ENCODE data around the gene IFNL1.
"Not testable (repeated sequence)": the region's sequence is repeated elsewhere in the genome, so short reads cannot be mapped to it uniquely, and the experiment has no call there.

Gene IFNL1

DNA sequence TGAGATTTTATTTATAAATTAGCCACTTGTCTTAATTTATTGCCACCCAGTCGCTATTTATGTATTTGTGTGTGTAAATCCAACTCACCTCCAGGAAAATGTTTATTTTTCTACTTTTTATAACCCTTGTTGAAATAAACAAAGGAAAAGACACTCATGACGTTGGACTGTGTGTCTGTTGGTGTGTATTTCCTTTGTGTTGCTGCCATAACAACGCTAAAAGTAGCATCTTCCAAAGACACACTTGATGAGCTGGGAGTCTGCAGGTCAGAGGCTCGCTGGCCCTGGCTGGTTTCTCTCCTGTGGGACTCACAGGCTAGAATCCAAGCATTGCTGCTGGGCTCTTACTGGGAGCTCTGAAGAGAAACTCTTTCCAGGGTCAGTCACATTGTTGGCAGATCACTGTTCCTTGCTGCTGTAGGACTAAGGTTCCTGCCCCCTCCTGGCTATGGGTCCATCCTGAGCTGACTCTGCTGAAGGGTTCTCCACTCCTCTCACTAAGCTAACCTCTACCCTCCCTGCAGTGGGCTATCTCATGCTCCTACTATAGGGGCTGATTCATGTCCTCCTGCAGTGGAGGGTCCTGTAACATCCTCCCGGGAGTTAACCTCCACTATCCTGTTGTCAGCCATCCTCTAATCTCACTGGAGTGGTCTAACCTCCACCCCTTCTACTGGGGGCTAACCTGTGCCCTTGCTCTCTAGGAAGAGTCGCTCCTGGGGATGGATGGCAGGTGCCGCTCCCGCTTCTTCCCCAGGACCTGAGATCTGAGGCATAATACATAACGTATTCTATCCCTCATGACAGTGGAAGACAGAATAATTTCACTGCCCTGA, 26.0 kb upstream of the IFNL1 start:
- no peak for DNase-seq

DNA sequence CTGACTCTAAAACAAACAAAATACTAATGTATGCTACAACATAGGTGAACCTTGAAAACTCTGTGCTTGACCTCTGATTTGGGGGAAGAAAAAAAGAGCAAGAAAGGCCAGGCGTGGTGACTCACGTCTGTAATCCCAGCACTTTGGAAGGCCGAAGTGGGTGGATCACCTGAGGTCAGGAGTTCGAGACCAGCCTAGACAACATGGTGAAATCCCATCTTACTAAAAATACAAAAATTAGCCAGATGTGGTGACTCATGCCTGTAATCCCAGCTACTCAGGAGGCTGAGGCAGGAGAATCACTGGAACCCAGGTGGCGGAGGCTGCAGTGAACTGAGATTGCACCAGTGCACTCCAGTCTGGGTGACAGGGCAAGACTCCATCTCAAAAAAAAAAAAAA, 22.3 kb upstream of the IFNL1 start:
- not testable (repeated sequence) for DNase-seq

DNA sequence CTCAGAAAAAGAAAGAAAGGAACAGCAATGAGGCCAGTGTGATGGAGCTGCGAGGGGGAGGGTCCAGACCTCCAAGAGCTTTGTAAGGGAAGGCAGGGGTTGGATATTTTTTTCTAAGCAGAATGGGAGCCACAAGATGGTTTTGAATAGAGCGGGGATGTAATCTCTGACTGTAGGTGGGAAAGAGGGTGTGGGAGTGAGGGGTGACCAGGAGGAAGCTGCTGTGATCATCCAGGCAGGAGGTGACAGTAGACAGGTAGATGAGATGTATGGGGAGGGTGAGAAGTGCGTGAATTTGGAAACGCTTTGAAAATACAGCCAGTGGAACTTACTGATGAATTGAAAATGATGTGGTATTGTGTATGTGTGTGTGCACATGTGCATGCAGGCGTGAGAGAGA, 20.6 kb upstream of the IFNL1 start:
- DNase-seq, result no peak

DNA sequence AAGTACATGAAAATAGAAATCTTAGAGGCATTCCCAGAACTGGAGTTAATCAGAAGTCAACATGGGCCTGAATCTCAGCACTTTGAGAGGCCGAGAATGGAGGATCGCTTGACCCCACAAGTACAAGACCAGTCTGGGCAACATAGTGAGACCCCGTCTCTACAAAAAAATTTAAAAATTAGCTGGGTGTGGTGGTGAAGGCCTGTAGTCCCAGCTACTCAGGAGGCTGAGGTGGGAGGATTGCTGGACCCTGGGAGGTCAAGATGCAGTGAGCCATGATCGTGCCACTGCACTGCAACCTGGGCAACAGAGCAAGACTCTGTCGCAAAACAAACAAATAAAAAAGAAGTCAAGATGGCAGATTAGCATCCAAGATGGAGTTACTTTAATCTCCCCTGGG, 19.5 kb upstream of the IFNL1 start:
- no peak for DNase-seq

DNA sequence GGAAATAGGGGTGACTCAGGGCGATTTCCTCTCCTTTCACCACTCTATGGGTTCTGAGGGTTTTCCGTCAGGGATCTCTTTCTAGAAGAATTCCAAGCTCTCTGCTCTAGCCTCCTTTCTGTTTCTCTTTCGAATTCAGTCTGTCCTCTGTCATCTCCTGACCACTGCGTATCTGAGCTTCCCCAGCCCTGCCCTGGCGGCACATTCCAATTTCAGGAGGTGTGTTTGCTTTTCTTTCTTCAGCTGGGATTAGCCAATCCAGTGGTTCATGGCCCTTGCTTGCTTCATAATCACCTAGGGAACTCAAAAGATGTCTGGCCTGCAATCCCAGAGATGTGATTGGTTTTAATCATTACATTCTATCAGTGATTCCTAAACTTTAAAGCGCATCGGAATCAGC, 18.6 kb upstream of the IFNL1 start:
- no peak for DNase-seq

DNA sequence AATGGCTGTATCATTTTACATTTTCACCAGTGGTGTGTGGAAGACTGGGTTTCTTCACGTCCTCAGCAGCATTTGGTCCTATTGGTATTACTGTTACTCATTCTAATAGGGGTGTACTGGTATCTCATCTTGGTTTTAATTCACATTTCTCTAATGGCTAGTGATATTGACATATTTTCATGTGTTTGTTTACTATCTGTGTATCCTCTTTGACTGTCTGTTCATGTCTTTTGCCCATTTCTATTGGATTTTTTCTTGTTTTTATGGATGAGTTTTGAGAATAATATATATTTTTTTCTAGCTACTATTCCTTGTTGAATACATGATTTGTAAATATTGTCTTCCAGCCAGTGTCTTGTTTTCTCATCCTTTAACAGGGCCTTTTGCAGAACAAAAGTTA, 14.2 kb upstream of the IFNL1 start:
- no peak for DNase-seq

DNA sequence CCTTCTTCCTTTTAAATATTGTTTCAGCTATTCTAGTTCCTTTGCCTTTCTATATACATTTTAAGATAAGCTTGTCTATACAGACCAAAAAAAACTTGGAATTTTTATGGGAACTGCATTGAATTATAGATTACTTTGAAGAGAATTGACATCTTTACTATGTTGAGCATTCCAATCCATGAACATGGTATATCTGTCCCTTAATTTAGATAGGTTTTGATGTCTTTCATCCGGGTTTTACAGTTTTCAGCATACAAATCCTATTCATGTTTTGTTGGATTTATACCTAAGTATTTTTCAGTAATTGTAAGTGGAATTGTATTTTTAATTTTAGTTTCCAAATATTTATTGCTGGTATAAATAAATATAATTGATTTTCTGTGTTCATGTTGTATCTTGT, 12.2 kb upstream of the IFNL1 start:
- DNase-seq, result no peak

DNA sequence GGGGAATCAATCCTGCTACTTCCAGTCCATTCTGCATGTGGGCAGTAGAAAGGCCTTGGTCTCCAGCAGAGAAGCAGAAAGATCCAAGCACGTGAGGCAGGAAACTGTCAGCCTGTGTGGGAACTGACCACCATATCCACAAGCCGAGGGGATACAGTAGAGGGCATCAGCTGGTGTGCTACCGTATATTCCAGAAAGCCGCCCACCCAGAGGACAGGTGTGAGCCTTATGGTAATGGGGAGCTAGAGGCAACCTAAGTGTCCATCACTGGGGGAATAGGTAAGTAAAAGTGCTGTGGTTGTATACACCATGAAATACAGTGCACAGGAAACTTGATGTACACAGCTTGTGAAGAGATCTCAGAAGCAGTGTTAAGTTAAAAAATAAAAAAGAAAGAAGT, 2.8 kb upstream of the IFNL1 start:
- no peak for DNase-seq

DNA sequence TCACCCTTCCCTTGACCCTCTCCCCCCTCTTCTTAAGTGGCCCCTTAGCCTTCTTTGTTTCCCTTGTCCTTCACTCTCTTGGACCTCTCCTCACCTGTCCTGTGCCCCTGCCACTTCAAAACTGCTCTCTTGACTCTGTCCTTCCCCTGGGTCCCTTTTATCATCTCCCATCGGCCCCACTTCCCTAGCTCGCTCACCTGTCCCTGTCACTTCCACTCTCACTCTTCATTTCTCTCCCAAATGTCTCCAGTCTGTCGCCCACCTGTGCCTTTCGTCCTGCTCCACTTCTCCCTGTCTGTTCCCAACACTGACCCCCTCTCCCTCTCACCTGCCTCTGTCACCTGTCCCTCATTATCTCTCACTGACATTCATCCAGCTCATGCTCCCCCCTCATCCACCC, 699 bp downstream of the IFNL1 start:
- no peak for DNase-seq

DNA sequence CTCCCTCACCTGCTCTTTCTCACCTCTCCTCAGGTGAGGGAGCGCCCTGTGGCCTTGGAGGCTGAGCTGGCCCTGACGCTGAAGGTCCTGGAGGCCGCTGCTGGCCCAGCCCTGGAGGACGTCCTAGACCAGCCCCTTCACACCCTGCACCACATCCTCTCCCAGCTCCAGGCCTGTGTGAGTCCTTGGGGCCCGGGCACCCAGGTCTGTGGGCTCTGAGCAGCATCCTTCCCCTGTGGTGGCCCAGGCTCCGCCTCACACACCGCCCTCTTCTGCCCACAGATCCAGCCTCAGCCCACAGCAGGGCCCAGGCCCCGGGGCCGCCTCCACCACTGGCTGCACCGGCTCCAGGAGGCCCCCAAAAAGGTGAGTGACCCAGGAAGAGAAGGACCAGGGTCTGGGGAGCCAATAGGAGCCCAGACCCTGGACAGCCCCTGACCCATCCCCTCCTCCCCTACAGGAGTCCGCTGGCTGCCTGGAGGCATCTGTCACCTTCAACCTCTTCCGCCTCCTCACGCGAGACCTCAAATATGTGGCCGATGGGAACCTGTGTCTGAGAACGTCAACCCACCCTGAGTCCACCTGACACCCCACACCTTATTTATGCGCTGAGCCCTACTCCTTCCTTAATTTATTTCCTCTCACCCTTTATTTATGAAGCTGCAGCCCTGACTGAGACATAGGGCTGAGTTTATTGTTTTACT, 1.9 kb downstream of the IFNL1 start:
- DNase-seq, result no peak

DNA sequence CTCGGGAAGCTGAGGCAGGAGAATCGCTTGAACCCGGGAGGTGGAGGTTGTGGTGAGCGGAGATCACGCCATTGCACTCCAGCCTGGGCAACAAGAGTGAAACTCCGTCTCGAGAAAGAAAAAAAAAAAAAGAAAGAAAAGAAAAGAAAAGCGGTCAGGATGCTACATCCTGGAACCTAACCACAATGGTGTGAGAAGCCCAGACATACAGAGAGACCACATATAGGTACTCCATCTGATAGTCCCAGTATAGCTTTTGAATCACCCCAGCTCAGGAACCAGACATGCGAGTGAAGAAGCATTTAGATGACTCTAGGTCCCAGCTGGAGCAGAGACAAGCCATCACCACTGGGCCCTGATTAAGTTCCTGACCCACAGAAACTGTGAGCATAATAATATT, 3.2 kb downstream of the IFNL1 start:
- no peak for DNase-seq

DNA sequence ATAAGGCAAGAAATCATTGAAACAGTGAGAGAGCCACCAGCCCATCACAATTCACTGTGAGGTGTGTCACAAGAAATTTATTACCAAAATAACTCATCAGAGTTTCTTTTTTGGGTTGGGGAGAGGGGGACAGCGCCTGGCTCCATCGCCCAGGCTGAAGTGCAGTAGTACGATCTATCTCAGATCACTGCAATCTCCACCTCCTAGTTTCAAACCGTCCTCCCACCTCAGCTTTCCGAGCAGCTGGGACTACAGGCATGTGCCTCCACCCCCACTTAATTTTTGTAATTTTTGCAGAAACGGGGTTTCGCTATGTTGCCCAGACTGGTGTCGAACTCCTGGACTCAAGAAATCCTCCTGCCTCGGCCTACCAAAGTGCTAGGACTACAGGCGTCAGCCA, 3.6 kb downstream of the IFNL1 start:
- no peak for DNase-seq

DNA sequence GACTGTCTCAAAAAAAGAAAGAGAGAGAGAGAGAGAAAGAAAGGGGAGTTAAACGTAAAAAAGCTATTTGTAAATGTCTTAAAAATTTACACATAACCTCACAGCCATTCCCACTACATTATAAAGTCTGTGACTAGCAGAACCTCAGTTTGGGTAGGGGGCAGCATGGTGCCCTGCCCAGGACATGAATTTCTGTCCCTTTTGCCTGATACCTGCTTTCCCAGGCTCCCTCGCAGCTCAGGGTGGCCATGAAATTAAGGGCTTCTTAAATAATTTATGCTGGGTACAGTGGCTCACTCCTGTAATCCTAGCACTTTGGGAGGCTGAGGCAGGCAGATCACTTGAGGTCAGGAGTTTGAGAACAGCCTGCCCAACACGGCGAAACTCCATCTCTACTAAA, 4.8 kb downstream of the IFNL1 start:
- DNase-seq, result no peak

DNA sequence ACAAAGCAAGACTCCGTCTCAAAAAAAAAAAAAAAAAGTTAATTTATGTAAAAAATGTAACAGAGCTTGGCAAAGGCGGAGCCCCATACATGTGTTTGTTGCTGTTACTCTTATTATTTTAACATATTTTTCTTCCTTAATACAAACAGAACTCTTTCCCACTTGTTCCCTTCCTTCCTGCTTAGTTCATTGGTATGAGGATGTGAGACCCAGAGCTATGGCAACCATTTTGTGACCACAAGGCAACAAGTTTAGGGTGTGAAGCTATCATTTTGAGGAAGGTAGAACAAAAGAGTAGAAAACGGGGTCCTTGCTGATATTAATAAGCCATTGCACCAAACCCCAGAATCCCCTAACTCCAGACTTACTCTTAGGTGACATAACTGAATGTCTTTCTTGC, 5.4 kb downstream of the IFNL1 start:
- no peak for DNase-seq

DNA sequence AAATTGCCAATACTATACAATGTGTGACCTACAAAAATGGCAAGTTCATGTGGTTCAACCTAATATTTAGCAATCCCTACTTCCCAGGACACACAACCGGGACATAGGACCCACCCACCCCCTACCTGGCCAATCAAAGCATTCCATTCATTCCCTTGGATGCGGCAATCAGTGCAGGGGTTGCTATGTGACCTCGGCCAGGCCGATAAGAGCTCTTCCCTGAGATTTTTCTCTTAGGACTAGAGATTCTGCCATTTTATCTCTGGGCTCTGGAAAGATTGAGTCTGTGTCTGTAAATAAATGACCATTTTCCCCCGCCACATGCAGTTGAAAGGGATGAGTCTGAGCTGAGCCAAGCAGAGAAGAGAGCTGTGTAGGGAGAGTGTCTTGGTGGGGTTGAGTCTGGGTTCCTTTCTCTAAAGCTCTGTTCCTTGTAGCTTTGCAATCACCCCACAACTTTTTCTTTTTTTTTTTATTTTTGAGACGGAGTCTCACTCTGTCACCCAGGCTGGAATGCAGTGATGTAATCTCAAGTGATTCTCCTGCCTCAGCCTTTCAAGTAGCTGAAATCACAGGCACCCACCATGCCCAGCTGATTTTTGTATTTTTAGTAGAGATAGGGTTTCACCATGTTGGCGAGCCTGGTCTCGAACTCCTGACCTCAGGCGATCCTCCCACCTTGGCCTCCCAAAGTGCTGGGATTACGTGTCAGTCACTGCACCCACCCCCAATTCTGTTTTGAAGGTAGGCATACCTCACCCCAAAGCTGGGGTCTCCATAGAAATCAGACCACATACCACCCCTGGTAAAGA, 7.4 kb downstream of the IFNL1 start:
- no peak for DNase-seq

DNA sequence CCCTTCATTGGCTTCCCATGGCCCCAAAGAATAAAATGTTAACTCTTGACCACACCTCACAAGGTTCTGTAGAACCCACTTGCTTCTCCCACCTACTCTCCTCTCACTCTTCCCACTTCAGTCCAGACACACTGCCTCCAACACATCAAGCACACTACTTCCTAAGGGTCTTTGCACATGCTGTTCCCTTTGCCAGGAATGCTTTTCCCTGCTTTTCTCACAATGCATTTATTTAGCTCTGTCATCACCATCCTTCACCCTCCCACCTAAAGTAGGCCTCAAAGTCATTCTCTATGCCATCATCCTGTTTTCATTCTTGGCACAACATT, 7.9 kb downstream of the IFNL1 start:
- DNase-seq, result no peak

DNA sequence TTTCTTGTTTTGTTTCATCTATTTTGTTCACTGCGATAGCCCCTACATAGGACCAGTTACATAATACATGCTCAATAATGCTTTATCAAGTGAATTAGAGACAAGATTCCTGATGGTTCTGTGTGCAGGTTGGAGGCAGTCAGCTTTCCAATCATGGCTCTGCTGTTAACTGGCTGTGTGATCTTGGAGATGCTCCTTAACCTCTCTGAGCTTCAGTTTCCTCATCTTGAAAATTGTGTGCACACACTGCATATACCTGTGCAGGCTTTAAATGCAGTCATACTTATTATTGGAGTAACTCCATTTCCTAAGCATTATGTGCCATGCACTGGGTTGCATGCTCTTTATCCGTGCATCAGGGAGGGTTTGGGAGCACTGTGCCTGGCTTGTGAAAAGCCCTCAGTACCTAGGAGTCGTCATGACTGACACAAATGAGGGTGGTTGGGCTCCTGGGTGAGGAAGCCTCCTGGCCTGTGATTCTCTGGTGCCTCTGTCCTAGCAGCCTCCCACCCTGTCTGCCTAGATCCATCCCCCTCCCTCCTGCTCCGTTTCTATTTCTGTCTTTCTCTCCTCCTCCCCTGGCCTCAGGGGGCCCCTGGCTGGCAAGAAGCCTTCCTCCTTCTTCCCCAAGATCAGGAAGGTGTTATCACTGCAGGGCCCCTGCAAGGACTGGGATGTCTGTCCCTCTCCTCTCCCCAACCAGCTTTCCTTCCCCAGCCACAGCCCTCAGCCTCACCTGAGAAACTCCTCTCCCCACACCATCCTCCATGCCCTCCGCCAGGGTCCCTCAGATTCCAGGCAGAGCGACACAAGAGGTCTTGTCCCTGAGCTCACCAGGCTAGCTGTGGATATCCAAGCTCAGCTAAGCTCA, 8.7 kb downstream of the IFNL1 start:
- DNase-seq, result no peak

DNA sequence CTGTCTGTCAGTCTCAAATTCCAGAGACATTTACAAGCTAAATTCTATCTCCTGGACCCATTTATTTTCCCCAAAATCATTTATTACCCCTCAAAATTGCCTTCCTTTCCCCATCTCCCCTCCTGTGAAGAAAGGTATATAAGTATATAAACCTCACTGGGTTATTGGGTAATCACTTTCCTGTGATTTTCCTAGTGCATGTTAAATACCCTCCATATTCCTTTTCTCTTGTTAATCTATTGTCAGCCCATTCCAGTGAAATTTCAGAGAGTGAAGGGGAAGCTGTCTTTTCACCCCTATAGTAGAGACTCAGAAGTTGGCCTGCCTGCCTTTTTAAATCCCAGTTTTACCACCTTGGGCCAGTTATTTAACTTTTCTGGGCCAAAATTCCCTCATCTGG, 9.9 kb downstream of the IFNL1 start:
- DNase-seq, result no peak

DNA sequence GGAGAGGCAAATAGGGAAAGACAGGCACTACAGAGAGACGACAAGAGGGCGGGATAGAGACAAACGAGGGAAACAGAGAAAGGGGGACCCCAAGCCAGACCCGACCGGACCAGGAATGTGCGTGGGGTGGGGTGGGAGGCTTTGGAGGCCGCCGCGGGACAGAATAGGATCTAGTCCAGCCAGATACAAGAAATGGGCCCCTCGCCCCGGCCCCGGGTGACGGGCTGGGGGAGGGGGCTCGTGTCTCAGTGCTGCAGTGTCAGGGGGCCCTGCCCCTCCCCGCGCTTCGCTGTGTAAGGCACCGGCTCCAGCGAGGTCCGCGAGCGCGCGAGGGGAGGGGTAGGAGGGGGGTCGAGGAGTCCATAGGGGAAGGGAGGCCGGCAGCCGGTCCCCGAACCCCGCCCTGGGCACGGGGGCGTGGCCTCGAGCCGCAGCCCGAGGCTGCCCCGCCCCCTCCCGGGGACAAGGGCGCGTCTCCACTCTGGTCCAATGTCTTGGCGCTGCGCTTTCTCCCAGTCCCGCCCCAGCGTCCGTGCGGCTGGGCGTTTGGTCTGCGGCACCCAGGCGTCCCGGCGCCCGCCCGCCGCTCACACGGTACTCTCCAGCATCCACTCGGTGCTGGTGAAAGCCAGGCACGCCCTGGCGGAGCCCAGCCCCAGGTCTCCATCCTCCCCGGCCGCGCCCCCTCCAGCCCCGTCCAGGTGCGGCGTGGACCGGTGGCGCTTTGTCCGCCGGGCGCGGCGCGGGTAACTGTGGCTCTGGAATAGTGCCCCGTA, 11.0 kb downstream of the IFNL1 start:
- DNase-seq, result peak; percentile 88

DNA sequence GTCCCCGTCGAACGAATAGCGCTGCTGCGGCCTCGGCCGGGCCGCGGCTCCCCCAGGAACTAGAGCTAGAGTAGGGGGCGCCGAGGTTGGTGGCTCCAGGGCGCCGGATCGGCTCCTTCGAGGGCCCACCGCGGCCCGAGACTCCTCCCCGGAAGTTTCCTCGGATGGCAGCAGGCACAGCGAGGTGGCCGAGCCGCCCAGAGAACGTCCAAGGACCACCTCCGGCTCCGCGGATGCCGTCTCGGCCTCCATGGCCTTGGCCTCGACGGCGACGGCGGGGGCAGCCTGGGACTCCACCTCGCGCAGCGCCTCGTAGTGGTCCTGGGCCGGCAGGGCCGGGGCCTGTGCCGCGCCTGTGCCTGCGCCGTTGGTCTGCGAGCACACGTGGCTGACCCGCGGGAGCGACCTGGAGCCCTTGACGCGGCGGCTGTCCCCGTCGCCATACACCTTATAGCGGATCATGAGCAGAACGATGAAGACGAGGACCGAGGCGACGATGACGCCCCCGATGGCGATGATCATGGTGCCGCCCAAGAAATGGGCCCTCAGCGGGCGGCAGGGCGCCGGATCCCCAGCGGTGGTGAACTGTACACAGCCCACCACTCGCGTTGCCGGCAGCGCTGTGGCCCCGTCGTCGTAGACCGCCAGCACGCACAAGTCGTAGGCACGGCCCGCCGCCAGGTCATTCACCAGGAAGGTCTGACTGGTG, 11.8 kb downstream of the IFNL1 start:
- no peak for DNase-seq

DNA sequence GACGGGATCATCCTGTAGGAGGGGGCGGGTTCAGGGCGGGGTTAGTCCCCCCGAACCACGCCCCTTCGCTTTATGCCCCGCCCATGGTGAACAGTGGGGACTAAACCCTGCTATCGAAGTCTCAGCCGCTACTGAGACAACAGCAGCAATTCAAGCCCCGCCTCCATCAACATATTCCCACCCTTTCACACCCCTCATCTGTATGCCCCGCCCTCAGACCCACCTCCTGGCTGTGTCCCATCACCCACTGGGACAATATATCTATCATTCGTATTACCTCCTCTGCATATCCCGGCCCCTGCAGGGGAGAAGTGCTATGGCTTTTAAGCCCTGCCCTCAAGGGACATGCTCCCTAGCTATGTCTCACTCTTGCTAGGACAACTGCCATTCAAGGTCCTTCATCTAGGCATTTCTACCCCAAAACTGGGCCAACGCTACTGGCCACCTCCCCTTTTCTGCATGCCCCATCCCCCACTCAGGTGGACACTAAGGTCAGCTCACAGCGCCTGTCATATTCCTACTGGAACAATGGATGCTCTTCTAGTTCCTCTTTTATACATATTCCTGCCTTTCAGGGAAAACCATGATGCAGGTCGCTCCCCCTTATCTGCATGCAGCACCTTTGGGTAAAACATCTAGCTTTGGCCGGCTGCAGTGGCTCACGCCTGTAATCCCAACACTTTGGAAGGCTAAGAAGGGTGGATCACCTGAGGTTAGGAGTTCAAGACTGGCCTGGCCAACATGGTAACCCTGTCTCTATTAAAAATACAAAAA, 12.5 kb downstream of the IFNL1 start:
- DNase-seq, result no peak
